GM21723 (cell line): ENCODE results near the gene MKKS.

Experiments used
- ATAC-seq: cut with Tn5 transposase; IDR thresholded peaks from one replicate; pipeline ENCODE4 v1.9.1; 2021; ENCODE audit warnings: mild to moderate bottlenecking, moderate library complexity; ENCODE audit not compliant: unreplicated experiment

MKKS gene

GRCh38 chr20:10370091-10370887 is 63.7 kb downstream of the MKKS start:
- ATAC-seq, result no peak

GRCh38 chr20:10369723-10370090 is 64.3 kb downstream of the MKKS start:
- no peak for ATAC-seq

- ATAC-seq, result no peak
Observed at GRCh38 chr20:10368702-10369041, 65.3 kb downstream of the MKKS start.

GRCh38 chr20:10367943-10368701 is 65.9 kb downstream of the MKKS start:
- no peak for ATAC-seq

GRCh38 chr20:10367693-10367942 is 66.4 kb downstream of the MKKS start:
- no peak for ATAC-seq

- no peak for ATAC-seq
Observed at GRCh38 chr20:10366898-10367692, 66.9 kb downstream of the MKKS start.

- no peak for ATAC-seq
Observed at GRCh38 chr20:10362674-10363073, 71.3 kb downstream of the MKKS start.

- no peak for ATAC-seq
Observed at GRCh38 chr20:10360878-10361277, 73.1 kb downstream of the MKKS start.

GRCh38 chr20:10359621-10360040 is 74.4 kb downstream of the MKKS start:
- ATAC-seq, result no peak

- no peak for ATAC-seq
Observed at GRCh38 chr20:10357974-10358373, 76.0 kb downstream of the MKKS start.

- no peak for ATAC-seq
Observed at GRCh38 chr20:10357061-10357708, 76.8 kb downstream of the MKKS start.

- no peak for ATAC-seq
Observed at GRCh38 chr20:10356628-10357027, 77.4 kb downstream of the MKKS start.

GRCh38 chr20:10352934-10353824 is 80.8 kb downstream of the MKKS start:
- no peak for ATAC-seq
